ENCODE measurements around the gene F7. TPM values are rescaled to one million over a fixed set of nuclear protein-coding genes. Genes with fewer than 3 reads are reported as not detected.

The F7 gene
- total and polyA plus RNA-seq, 2 donors (not counting 3 experiments of a cell fraction or from before 2014, with no cell fraction given) = not detected

- H3K9me1 ChIP-seq (replicated peaks; ENCODE audit: control insufficient read depth, extremely low read depth, insufficient read depth, low read length) = no peaks in the 10 kb centered on the region
- BruUV-seq (replicated peaks) = no TSS peak
- no peaks in the 10 kb centered on the region for H3K9me3 ChIP-seq (replicated peaks; ENCODE audit: control insufficient read depth, insufficient read depth, low read length)
- H2AFZ ChIP-seq (ENCODE audit: low read depth, low read length) = no peak overlapping the region
- dilution Hi-C loops (cut with MboI; ENCODE audit: extremely low pct_ligation_motif_present, low sequenced_read_pairs) = no loop called here
- no peaks in the 10 kb centered on the region for H3K4me1 ChIP-seq (ENCODE audit: control insufficient read depth, extremely low read depth, insufficient read depth, low read length)
- no peak for DNase-seq (ENCODE audit: low read depth, low spot score)
- no peak overlapping the region for H3K27ac ChIP-seq (ENCODE audit: insufficient read depth, low read depth, low read length)
- H3K9ac ChIP-seq (replicated peaks; ENCODE audit: extremely low read depth, insufficient read depth, low read length) = no peak overlapping the region
- H3K36me3 ChIP-seq (ENCODE audit: control insufficient read depth in 2 of 2, extremely low read depth in 1 of 2, insufficient read depth in 2 of 2, low read length in 2 of 2) = no peaks in the 10 kb centered on the region
- H4K20me1 ChIP-seq (replicated peaks; ENCODE audit: control insufficient read depth, extremely low read depth, insufficient read depth, low read length) = no peaks in the 10 kb centered on the region
- CTCF ChIA-PET = no interaction called here
- no peak overlapping the region for H3K4me3 ChIP-seq (replicated peaks in 1 of 3; ENCODE audit: insufficient read depth in 1 of 3, low read depth in 1 of 3, low read length in 3 of 3)
- no peaks in the 10 kb centered on the region for H3K79me2 ChIP-seq (ENCODE audit: control insufficient read depth, insufficient read depth, low read length)
- POLR2A ChIA-PET = no interaction called here
- FAIRE-seq = no peak
- no peak overlapping the region for H3K4me2 ChIP-seq (ENCODE audit: insufficient read depth, low read length)
- TF ChIP-seq JUN (IDR thresholded peaks at IDR 0.05; ENCODE audit: borderline replicate concordance, insufficient read depth, insufficient read length, low read depth) (no peak), MAX (IDR thresholded peaks at IDR 0.05; ENCODE audit: insufficient read depth, insufficient read length) (no peak), FOS (IDR thresholded peaks at IDR 0.05; ENCODE audit: borderline replicate concordance, insufficient read depth, low read length) (no peak), GATA2 (IDR thresholded peaks at IDR 0.05; ENCODE audit: insufficient read depth, insufficient read length, low read depth, low read length) (no peak)
- intact Hi-C loops (cut with micrococcal nuclease) = no loop called here
- no peaks in the 10 kb centered on the region for H3K27me3 ChIP-seq (ENCODE audit: control insufficient read depth in 2 of 2, insufficient read depth in 2 of 2, low read length in 2 of 2)
These were observed 12.8 kb downstream of the F7 start for GRCh38 chr13:113118261-113119021.

DNA sequence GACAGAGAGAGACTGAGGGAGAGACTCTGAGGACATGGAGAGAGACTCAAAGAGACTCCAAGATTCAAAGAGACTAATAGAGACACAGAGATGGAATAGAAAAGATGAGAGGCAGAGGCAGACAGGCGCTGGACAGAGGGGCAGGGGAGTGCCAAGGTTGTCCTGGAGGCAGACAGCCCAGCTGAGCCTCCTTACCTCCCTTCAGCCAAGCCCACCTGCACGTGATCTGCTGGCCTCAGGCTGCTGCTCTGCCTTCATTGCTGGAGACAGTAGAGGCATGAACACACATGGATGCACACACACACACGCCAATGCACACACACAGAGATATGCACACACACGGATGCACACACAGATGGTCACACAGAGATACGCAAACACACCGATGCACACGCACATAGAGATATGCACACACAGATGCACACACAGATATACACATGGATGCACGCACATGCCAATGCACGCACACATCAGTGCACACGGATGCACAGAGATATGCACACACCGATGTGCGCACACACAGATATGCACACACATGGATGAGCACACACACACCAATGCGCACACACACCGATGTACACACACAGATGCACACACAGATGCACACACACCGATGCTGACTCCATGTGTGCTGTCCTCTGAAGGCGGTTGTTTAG lies 13.7 kb downstream of the F7 start:
- H3K36me3 ChIP-seq (ENCODE audit: control insufficient read depth in 2 of 2, extremely low read depth in 1 of 2, insufficient read depth in 2 of 2, low read length in 2 of 2) = no peaks in the 10 kb centered on the region
- no peaks in the 10 kb centered on the region for H3K79me2 ChIP-seq (ENCODE audit: control insufficient read depth, insufficient read depth, low read length)
- dilution Hi-C loops (cut with MboI; ENCODE audit: extremely low pct_ligation_motif_present, low sequenced_read_pairs) = no loop called here
- DNase-seq (ENCODE audit: low read depth, low spot score) (no peak), FAIRE-seq (no peak)
- no peaks in the 10 kb centered on the region for H4K20me1 ChIP-seq (replicated peaks; ENCODE audit: control insufficient read depth, extremely low read depth, insufficient read depth, low read length)
- H3K27ac ChIP-seq (ENCODE audit: insufficient read depth, low read depth, low read length) = no peak overlapping the region
- H3K9me3 ChIP-seq (replicated peaks; ENCODE audit: control insufficient read depth, insufficient read depth, low read length) = no peaks in the 10 kb centered on the region
- no peaks in the 10 kb centered on the region for H3K27me3 ChIP-seq (ENCODE audit: control insufficient read depth in 2 of 2, insufficient read depth in 2 of 2, low read length in 2 of 2)
- POLR2A ChIA-PET = no interaction called here
- intact Hi-C loops (cut with micrococcal nuclease) = no loop called here
- TF ChIP-seq POLR2A (IDR thresholded peaks at IDR 0.05; ENCODE audit: low read depth, low read length) (no peak), JUN (IDR thresholded peaks at IDR 0.05; ENCODE audit: borderline replicate concordance, insufficient read depth, insufficient read length, low read depth) (no peak), MYC (IDR thresholded peaks at IDR 0.05; ENCODE audit: low read depth, low read length) (no peak), EZH2 (IDR thresholded peaks at IDR 0.05; ENCODE audit: borderline replicate concordance, low read depth, low read length, severe bottlenecking) (no peak)
- no peak overlapping the region for H3K4me2 ChIP-seq (ENCODE audit: insufficient read depth, low read length)
- H3K4me3 ChIP-seq (replicated peaks in 1 of 3; ENCODE audit: insufficient read depth in 1 of 3, low read depth in 1 of 3, low read length in 3 of 3) = no peak overlapping the region
- no peaks in the 10 kb centered on the region for H3K9me1 ChIP-seq (replicated peaks; ENCODE audit: control insufficient read depth, extremely low read depth, insufficient read depth, low read length)
- H3K9ac ChIP-seq (replicated peaks; ENCODE audit: extremely low read depth, insufficient read depth, low read length) = no peak overlapping the region
- no peaks in the 10 kb centered on the region for H3K4me1 ChIP-seq (ENCODE audit: control insufficient read depth, extremely low read depth, insufficient read depth, low read length)
- BruUV-seq (replicated peaks) = no TSS peak
- no peak overlapping the region for H2AFZ ChIP-seq (ENCODE audit: low read depth, low read length)
- CTCF ChIA-PET = no interaction called here
